BLaER1 treated with 17β-estradiol and CSF1 and Interleukin-3, amounts not matched to agents 10 nM and 100 nM (cell line): ENCODE measurements around the gene SLAMF8.
A peak's percentile ranks its signal among the peaks of the same experiment; 100 is the strongest.

Experiments
- H3K27ac ChIP-seq, 11 experiments: shearing (Covaris generic); formaldehyde crosslinking; 2 replicates each; pipeline ENCODE4 v1.8.1; 2022
- H3K27me3 ChIP-seq, 11 experiments: shearing (Covaris generic); formaldehyde crosslinking; 2 replicates each; pipeline ENCODE4 v1.8.1; 2022
- H3K36me3 ChIP-seq, 11 experiments: shearing (Covaris generic); formaldehyde crosslinking; 2 replicates each; pipeline ENCODE4 v1.8.1; 2022
- H3K4me1 ChIP-seq, 10 experiments: shearing (Covaris generic); formaldehyde crosslinking; 2 replicates each; pipeline ENCODE4 v1.8.1; 2022
- H3K4me2 ChIP-seq, 11 experiments: shearing (Covaris generic); formaldehyde crosslinking; 2 replicates each; pipeline ENCODE4 v1.8.1; 2022
- H3K4me3 ChIP-seq, 10 experiments: shearing (Covaris generic); formaldehyde crosslinking; 2 replicates each; pipeline ENCODE4 v1.8.1; 2022
- H3K9ac ChIP-seq, 11 experiments: shearing (Covaris generic); formaldehyde crosslinking; 2 replicates each; pipeline ENCODE4 v1.8.1; 2022
- H3K9me3 ChIP-seq, 11 experiments: shearing (Covaris generic); formaldehyde crosslinking; replicated peaks in 1 of 11; 2 replicates each; pipeline ENCODE4 v1.8.1; 2022
- H4K20me1 ChIP-seq, 11 experiments: shearing (Covaris generic); formaldehyde crosslinking; 2 replicates each; pipeline ENCODE4 v1.8.1; 2022
- Cebpa-rat ChIP-seq, 11 experiments: shearing (Covaris generic); IDR thresholded peaks; 2 replicates each; pipeline ENCODE4 v1.8.1; 2022

The SLAMF8 gene

DNA sequence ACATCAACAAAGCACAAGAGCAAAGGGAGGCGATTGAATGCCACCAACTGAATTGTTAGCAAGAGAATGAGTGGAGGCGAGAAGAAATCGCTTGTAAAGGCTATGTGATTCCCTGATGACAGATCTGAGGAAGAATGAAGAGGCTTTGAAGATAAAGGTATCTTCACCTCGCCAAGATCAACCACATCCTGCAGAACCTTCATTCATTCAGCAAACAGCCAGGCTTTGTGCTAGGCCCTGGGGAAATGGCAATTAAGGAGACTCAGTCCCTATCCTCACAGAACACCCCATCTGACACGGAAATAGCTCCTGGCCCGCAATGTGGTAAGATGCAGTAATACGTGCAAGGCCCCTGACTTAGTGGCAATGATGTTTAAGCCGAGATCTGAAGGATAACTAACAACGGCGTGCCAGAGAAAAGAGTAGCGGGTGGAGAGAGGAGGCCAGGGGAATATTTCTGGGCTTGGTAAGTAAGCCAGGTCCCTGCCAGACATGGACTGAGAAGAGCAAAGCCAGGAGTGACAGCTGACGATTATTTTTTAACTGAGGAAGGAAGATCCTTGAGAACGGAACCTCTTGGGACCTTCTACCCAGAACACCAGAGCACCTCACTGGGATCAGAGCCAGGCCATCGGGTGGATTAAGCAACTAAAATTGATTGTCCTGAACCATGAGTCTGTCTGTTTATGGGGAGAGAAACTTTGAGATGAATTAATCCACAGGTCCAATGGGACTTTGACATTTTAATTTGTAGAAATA lies 40.4 kb downstream of the SLAMF8 start:
- H3K4me2 ChIP-seq, result no peak overlapping the region
- peaks cover 0 to 17% (median 4%) of the 10 kb centered on the region in 10 experiments; a peak in 10 of 20 replicates for H3K4me1 ChIP-seq
- H3K9me3 ChIP-seq, result no peaks in the 10 kb centered on the region
- H3K4me3 ChIP-seq, result no peak overlapping the region
- H3K27me3 ChIP-seq, result no peaks in the 10 kb centered on the region
- TF ChIP-seq Cebpa-rat (IDR thresholded peaks at IDR 0.05), result no peak
- no peak overlapping the region for H3K27ac ChIP-seq
- no peaks in the 10 kb centered on the region for H4K20me1 ChIP-seq
- no peak overlapping the region for H3K9ac ChIP-seq
- no peaks in the 10 kb centered on the region for H3K36me3 ChIP-seq

DNA sequence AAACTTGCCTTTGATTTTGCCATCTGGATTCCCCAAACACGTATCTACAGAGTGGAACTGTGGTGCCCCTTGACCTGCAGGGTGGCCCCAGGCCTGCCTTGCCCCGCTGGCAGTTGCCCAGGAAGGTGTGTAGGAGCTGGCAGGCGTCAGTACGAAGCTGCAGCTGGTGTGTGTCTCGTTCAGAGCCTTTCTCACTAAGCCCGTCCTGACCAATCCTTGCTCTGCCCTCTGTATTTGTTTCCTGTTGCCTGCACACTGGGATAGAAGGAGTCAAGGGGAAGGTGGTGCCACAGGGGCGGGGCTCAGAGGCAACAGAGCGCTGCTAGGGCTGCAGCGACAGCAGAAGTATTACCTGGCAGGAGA lies 41.0 kb downstream of the SLAMF8 start:
- Histone ChIP-seq H3K27me3 (no peaks in the 10 kb centered on the region), H3K9ac (no peak overlapping the region), H3K27ac (no peak overlapping the region), H3K4me2 (no peak overlapping the region), H3K36me3 (no peaks in the 10 kb centered on the region), H3K4me3 (no peak overlapping the region), H4K20me1 (no peaks in the 10 kb centered on the region), H3K4me1 (peaks cover 0 to 17% (median 3%) of the 10 kb centered on the region in 10 experiments; a peak in 9 of 20 replicates), H3K9me3 (no peaks in the 10 kb centered on the region)
- TF ChIP-seq Cebpa-rat (IDR thresholded peaks at IDR 0.05), result no peak

DNA sequence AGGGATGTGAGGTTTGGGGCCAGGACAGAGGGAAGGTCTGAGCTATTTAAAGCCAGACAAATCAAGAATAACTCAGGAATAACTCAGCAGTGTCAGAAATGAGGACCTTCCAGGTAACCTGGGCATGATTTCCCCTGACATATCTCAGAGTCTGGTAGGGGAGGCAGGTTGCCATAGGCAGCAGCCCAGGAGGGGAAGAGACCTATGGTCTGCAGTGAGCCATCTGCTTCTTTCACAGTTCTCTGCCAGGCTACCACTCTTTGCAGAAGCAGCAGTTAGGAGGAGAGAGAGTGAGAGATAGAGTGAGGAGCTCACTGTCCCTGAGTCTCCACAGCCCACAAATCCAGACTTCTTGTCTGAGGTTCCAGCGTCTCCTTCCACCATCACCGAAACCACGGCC lies 42.1 kb downstream of the SLAMF8 start:
- Histone ChIP-seq H4K20me1 (no peaks in the 10 kb centered on the region), H3K9me3 (no peaks in the 10 kb centered on the region), H3K27ac (peak overlapping the region in 1 of 11 experiments; percentile 23; a peak in 1 of 22 replicates), H3K4me1 (peaks cover 0 to 17% (median 3%) of the 10 kb centered on the region in 10 experiments; a peak in 9 of 20 replicates), H3K27me3 (no peaks in the 10 kb centered on the region), H3K9ac (0 out of 22 replicates have a peak overlapping the region, but pooled peaks of 1 of the 11 experiments have one; percentile 15), H3K36me3 (no peaks in the 10 kb centered on the region), H3K4me2 (peak overlapping the region in 4 of 11 experiments; percentile 48 to 59 (median 55); a peak in 7 of 22 replicates), H3K4me3 (no peak overlapping the region)
- TF ChIP-seq Cebpa-rat (IDR thresholded peaks at IDR 0.05), result no peak

DNA sequence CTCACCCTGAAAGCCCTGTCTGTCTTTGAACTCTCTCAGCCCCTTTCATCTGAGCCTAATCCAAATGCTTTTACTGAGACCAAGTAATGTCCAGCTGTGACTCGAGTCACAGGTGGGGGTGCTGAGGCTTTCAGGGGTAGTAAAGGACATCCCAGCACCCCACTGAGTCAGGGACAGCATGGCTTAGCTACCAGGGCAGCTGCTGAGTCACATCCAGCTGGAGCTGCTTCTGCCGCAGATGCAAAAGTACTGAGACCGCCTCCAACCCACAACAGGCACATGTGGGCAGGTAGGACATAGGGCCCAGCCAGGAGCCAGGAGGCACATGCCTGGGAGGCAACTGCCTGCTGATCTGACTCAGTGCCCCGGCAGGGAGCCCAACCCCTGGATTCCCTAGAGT lies 42.5 kb downstream of the SLAMF8 start:
- H3K27me3 ChIP-seq, result no peaks in the 10 kb centered on the region
- 0 out of 22 replicates have a peak overlapping the region, but pooled peaks of 1 of the 11 experiments have one; percentile 15 for H3K9ac ChIP-seq
- no peaks in the 10 kb centered on the region for H3K9me3 ChIP-seq
- peaks cover 0 to 17% (median 3%) of the 10 kb centered on the region in 10 experiments; a peak in 9 of 20 replicates for H3K4me1 ChIP-seq
- H3K27ac ChIP-seq, result peak overlapping the region in 1 of 11 experiments; percentile 23; a peak in 1 of 22 replicates
- H4K20me1 ChIP-seq, result no peaks in the 10 kb centered on the region
- no peaks in the 10 kb centered on the region for H3K36me3 ChIP-seq
- TF ChIP-seq Cebpa-rat (IDR thresholded peaks at IDR 0.05), result no peak
- H3K4me3 ChIP-seq, result no peak overlapping the region
- peak overlapping the region in 5 of 11 experiments; percentile 38 to 59 (median 54); a peak in 9 of 22 replicates for H3K4me2 ChIP-seq

DNA sequence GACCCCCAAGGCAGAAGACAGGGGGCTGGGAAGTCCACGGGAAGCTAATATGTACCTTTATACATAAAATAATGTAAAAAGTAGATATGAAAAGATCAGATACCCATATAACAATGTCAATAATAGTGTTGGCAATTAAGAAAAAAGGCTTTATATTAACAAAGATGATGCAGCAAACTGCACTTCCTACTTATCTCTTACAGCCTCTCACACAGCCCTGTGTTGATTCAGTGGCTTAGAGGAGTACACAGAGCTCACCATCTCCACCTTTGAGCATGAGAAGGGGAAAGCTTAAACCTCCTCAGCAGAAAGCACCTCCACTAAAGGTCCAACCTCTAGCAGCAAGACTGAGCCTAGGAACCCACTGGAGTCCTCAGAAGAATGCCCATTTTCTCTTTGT lies 42.9 kb downstream of the SLAMF8 start:
- H3K27me3 ChIP-seq, result no peaks in the 10 kb centered on the region
- peak overlapping the region in 1 of 11 experiments; percentile 23; a peak in 1 of 22 replicates for H3K27ac ChIP-seq
- no peak overlapping the region for H3K9ac ChIP-seq
- no peak overlapping the region for H3K4me3 ChIP-seq
- H3K9me3 ChIP-seq, result no peaks in the 10 kb centered on the region
- H3K4me1 ChIP-seq, result peaks cover 0 to 17% (median 3%) of the 10 kb centered on the region in 10 experiments; a peak in 9 of 20 replicates
- peak overlapping the region in 5 of 11 experiments; percentile 38 to 59 (median 54); a peak in 9 of 22 replicates for H3K4me2 ChIP-seq
- TF ChIP-seq Cebpa-rat (IDR thresholded peaks at IDR 0.05), result no peak
- no peaks in the 10 kb centered on the region for H4K20me1 ChIP-seq
- H3K36me3 ChIP-seq, result no peaks in the 10 kb centered on the region

DNA sequence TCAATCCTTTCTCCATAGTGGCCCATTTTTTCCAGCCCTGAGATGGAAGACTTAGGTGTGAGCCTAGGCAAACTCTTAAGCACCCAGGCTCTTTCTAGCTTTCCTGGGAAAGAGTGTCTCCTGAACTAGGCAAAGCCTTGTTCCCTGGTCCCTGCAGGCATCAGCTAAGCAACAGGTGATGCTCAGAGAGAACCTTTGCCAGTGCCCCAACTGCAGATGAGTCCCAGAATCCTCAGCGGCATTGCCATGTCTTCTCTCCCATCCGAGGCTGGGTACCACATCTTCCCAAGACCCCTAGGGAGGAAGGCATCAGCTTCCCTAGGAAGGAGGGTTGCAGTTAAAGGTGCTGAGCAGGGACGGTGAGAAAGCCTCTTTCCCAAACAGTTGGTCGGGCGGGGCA lies 44.0 kb downstream of the SLAMF8 start:
- Histone ChIP-seq H3K27ac (no peak overlapping the region), H3K4me1 (peaks cover 0 to 17% (median 3%) of the 10 kb centered on the region in 10 experiments; a peak in 9 of 20 replicates), H3K9me3 (no peaks in the 10 kb centered on the region), H3K4me3 (no peak overlapping the region), H3K4me2 (no peak overlapping the region), H3K27me3 (no peaks in the 10 kb centered on the region), H3K9ac (no peak overlapping the region), H4K20me1 (no peaks in the 10 kb centered on the region), H3K36me3 (no peaks in the 10 kb centered on the region)
- no peak for TF ChIP-seq Cebpa-rat (IDR thresholded peaks at IDR 0.05)

DNA sequence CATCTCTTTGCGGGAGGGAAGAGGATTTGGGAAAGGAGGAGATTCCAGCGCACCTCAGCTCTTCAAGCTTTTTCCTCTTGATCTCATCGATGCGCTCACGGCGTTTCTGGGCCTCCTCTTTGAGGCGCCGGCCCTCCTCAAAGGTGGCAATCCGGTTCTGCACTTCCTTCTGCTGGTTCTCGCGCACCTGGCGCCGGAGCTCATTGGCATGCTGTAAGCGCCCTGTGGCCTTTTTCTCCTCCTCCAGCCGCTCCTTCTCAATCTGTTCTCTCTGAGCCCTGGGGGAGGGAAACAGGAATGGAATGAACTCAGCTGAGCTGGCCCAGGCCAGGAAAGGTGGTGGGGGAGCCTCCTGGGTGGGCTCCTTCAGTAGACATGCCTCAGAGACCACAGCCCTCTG lies 46.2 kb downstream of the SLAMF8 start:
- H3K27me3 ChIP-seq, result no peaks in the 10 kb centered on the region
- peaks cover 0 to 17% (median 3%) of the 10 kb centered on the region in 10 experiments; a peak in 9 of 20 replicates for H3K4me1 ChIP-seq
- no peak overlapping the region for H3K4me3 ChIP-seq
- no peak for TF ChIP-seq Cebpa-rat (IDR thresholded peaks at IDR 0.05)
- H3K9me3 ChIP-seq, result no peaks in the 10 kb centered on the region
- no peaks in the 10 kb centered on the region for H4K20me1 ChIP-seq
- H3K27ac ChIP-seq, result no peak overlapping the region
- no peak overlapping the region for H3K9ac ChIP-seq
- H3K36me3 ChIP-seq, result no peaks in the 10 kb centered on the region
- no peak overlapping the region for H3K4me2 ChIP-seq

DNA sequence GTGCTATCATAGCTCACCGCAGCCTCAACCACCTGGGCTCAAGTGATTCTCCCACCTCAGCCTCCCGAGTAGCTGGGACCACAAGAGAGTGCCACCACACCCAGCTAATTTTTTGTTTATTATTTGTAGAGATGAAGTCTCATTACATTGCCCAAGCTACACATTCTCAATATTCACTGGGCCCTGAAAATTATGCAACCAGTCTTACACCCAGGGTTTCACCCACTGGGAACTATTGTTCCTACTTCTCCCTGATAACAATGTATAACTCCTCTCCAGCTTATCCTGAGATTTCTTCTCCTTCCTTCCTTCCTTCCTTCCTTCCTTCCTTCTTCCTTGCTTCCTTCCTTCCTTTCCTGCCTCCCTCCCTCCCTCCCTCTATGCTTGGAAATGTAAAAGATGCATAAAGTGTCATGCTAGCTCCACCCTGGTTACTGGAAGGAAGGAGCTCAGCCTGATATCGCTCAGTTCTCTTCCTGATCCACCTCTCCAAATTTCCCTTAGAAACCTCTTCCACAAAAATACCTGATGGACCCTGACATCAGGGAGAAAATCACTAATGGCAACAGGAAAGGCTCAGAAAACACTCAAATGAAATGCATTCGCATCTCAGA lies 47.0 kb downstream of the SLAMF8 start:
- no peak overlapping the region for H3K4me2 ChIP-seq
- no peak for TF ChIP-seq Cebpa-rat (IDR thresholded peaks at IDR 0.05)
- H3K4me3 ChIP-seq, result no peak overlapping the region
- no peak overlapping the region for H3K9ac ChIP-seq
- no peaks in the 10 kb centered on the region for H4K20me1 ChIP-seq
- H3K4me1 ChIP-seq, result peaks cover 0 to 20% (median 4%) of the 10 kb centered on the region in 10 experiments; a peak in 9 of 20 replicates
- H3K27ac ChIP-seq, result no peak overlapping the region
- no peaks in the 10 kb centered on the region for H3K9me3 ChIP-seq
- H3K27me3 ChIP-seq, result no peaks in the 10 kb centered on the region
- no peaks in the 10 kb centered on the region for H3K36me3 ChIP-seq

DNA sequence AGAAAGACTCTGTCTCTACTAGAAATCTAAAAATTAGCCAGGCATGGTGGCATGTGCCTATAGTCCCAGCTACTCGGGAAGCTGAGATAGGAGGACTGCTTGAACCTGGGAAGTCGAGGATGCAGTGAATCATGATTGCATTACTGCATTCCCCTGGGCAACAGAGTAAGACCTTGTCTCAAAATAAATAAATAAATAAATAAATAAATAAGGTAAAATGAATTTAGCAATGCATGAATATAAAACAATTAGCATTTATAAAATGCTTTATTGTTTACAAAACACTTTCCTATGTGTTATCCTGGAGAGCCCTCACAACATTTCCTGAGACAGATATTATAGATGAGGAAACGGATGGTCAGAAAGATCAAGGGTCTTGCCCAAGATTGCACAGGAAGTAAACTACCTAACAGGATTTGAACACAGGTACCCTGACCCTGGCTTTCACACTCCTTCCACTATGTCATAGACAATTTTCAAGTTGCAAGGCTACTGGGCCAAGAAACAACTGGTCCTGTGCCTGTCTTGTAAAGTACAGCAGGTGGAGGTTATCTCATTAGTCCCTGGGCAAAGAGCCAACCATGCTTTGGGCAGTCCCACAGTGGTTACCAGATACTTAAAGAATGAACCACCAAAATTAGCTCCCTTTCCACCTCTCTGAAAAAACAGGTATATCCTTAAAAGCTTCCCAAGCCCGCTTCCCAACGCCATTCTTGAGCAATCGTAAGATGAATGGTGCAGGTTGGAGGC lies 51.2 kb downstream of the SLAMF8 start:
- Histone ChIP-seq H4K20me1 (no peaks in the 10 kb centered on the region), H3K4me3 (no peak overlapping the region), H3K9ac (no peak overlapping the region), H3K27ac (no peak overlapping the region), H3K4me1 (peaks cover 0 to 48% (median 36%) of the 10 kb centered on the region in 10 experiments; a peak in 15 of 20 replicates), H3K4me2 (0 out of 22 replicates have a peak overlapping the region, but pooled peaks of 2 of the 11 experiments have one; percentile 62 to 85), H3K27me3 (no peaks in the 10 kb centered on the region), H3K9me3 (no peaks in the 10 kb centered on the region), H3K36me3 (no peaks in the 10 kb centered on the region)
- TF ChIP-seq Cebpa-rat (IDR thresholded peaks at IDR 0.05), result no peak
